SU-DHL-6 (cell line): ENCODE measurements around the gene ZSWIM1.

ENCODE experiments used
- CTCF ChIP-seq: fragments of 200-600 bp; sonication (generic); IDR thresholded peaks from one replicate; pipeline ENCODE4 v1.5.1; 2017; ENCODE audit warnings: antibody characterized with exemption, mild to moderate bottlenecking, low read length, moderate library complexity; ENCODE audit not compliant: insufficient read depth, poor library complexity, severe bottlenecking
- EZH2phosphoT487 ChIP-seq: fragments of 200-600 bp; sonication (generic), shearing (Covaris generic); conservative IDR thresholded peaks from 2 replicates; pipeline ENCODE4 v1.6.1; 2018; ENCODE audit warnings: mild to moderate bottlenecking, antibody characterized with exemption, low read length, moderate library complexity, mixed read lengths

GRCh38 chr20:45911486-45912343, 30.7 kb downstream of the ZSWIM1 start, which contains the start of gene PLTP:
- no peak for TF ChIP-seq CTCF
- TF ChIP-seq EZH2phosphoT487 = no peak
